Activated CD8-positive, alpha-beta T cell treated with anti-CD3 and anti-CD28 coated beads, Interleukin-2, amount 10 ng/mL, durations not matched to agents 7 days and 5 days (primary cell): ENCODE measurements around the gene GLT8D2. TPM values are rescaled to one million over a fixed set of nuclear protein-coding genes. Genes with fewer than 3 reads are reported as not detected.
"Not testable (repeated sequence)": the region's sequence is repeated elsewhere in the genome, so short reads cannot be mapped to it uniquely, and the experiment has no call there.

Experiments used
- ATAC-seq: fragments of 150-1000 bp; cut with Tn5 transposase; one replicate; pipeline ENCODE4 v1.10.0; 2021; ENCODE audit warnings: moderate library complexity
- CTCF ChIA-PET: fragments of 350-600 bp; sonication (Branson Sonifier 250); formaldehyde crosslinking; loops from one replicate; lab custom pipeline; 2021; ENCODE audit warnings: antibody characterized with exemption; lab: Charles Lee
- POLR2A ChIA-PET: fragments of 350-600 bp; sonication (Branson Sonifier 250); formaldehyde crosslinking; loops from one replicate; lab custom pipeline; 2021; ENCODE audit warnings: antibody characterized with exemption; lab: Charles Lee
- DNase-seq: peaks from one replicate; pipeline ENCODE4 v3.0.0-alpha.2; 2020
- H3K27ac Mint-ChIP-seq: one replicate; pipeline ENCODE4 v1.8.0; 2021; ENCODE audit warnings: mild to moderate bottlenecking, mixed read lengths
- H3K27me3 Mint-ChIP-seq: one replicate; pipeline ENCODE4 v1.8.0; 2021; ENCODE audit warnings: low read depth, mixed read lengths
- H3K36me3 Mint-ChIP-seq: one replicate; pipeline ENCODE4 v1.8.0; 2021; ENCODE audit warnings: low read depth, mixed read lengths
- H3K4me1 Mint-ChIP-seq: one replicate; pipeline ENCODE4 v1.8.0; 2021; ENCODE audit warnings: low read depth, mixed read lengths
- H3K4me3 Mint-ChIP-seq: one replicate; pipeline ENCODE4 v1.8.0; 2021; ENCODE audit warnings: mild to moderate bottlenecking, mixed read lengths
- H3K9me3 Mint-ChIP-seq: one replicate; pipeline ENCODE4 v1.8.0; 2022; ENCODE audit warnings: mixed read lengths; ENCODE audit not compliant: insufficient read depth
- total RNA-seq, 2 experiments: library from RNA; stranded (reverse); gene quantifications; one replicate each; pipeline ENCODE4 v1.2.3, GENCODE V29; 2021

Gene GLT8D2
- total RNA-seq, 2 experiments from 2014 or later, result not detected

GRCh38 chr12:104024348-104024747 lies 25.6 kb downstream of the GLT8D2 start:
- H3K4me1 Mint-ChIP-seq, result no peaks in the 10 kb centered on the region
- peaks cover 35% of the 10 kb centered on the region for H3K27me3 Mint-ChIP-seq
- H3K9me3 Mint-ChIP-seq, result no peaks in the 10 kb centered on the region
- CTCF ChIA-PET, result no interaction called here
- H3K36me3 Mint-ChIP-seq, result no peaks in the 10 kb centered on the region
- H3K27ac Mint-ChIP-seq, result no peak overlapping the region
- ATAC-seq (no peak), DNase-seq (no peak)
- POLR2A ChIA-PET, result no interaction called here
- no peak overlapping the region for H3K4me3 Mint-ChIP-seq

GRCh38 chr12:104023710-104024109 lies 26.3 kb downstream of the GLT8D2 start:
- no peaks in the 10 kb centered on the region for H3K9me3 Mint-ChIP-seq
- ChIA-PET CTCF (no interaction called here), POLR2A (no interaction called here)
- DNase-seq (no peak), ATAC-seq (no peak)
- H3K4me3 Mint-ChIP-seq, result no peak overlapping the region
- H3K27ac Mint-ChIP-seq, result no peak overlapping the region
- H3K27me3 Mint-ChIP-seq, result peaks cover 36% of the 10 kb centered on the region
- H3K4me1 Mint-ChIP-seq, result no peaks in the 10 kb centered on the region
- H3K36me3 Mint-ChIP-seq, result no peaks in the 10 kb centered on the region

- Mint-ChIP-seq H3K27me3 (peaks cover 32% of the 10 kb centered on the region), H3K4me3 (no peak overlapping the region), H3K9me3 (no peaks in the 10 kb centered on the region), H3K36me3 (no peaks in the 10 kb centered on the region), H3K27ac (no peak overlapping the region), H3K4me1 (no peaks in the 10 kb centered on the region)
- ATAC-seq, result no peak
- ChIA-PET POLR2A (no interaction called here), CTCF (no interaction called here)
- DNase-seq, result no peak
Measured at GRCh38 chr12:104022786-104023185, 27.2 kb downstream of the GLT8D2 start.

GRCh38 chr12:104021862-104022261 lies 28.1 kb downstream of the GLT8D2 start:
- H3K27me3 Mint-ChIP-seq, result peaks cover 27% of the 10 kb centered on the region
- H3K9me3 Mint-ChIP-seq, H3K4me3 Mint-ChIP-seq, POLR2A ChIA-PET, ATAC-seq, CTCF ChIA-PET, DNase-seq, H3K27ac Mint-ChIP-seq, H3K4me1 Mint-ChIP-seq, H3K36me3 Mint-ChIP-seq: not testable (repeated sequence)

GRCh38 chr12:104012331-104012730 lies 37.7 kb downstream of the GLT8D2 start:
- Mint-ChIP-seq H3K4me3 (no peak overlapping the region), H3K4me1 (no peaks in the 10 kb centered on the region), H3K9me3 (no peaks in the 10 kb centered on the region), H3K27ac (no peak overlapping the region), H3K36me3 (no peaks in the 10 kb centered on the region), H3K27me3 (peaks cover 17% of the 10 kb centered on the region)
- no peak for DNase-seq
- ChIA-PET POLR2A (no interaction called here), CTCF (no interaction called here)
- no peak for ATAC-seq

GRCh38 chr12:104011253-104011652 lies 38.7 kb downstream of the GLT8D2 start:
- H3K27me3 Mint-ChIP-seq, result peaks cover 26% of the 10 kb centered on the region
- no peaks in the 10 kb centered on the region for H3K4me1 Mint-ChIP-seq
- no peaks in the 10 kb centered on the region for H3K9me3 Mint-ChIP-seq
- ATAC-seq (no peak), DNase-seq (no peak)
- H3K27ac Mint-ChIP-seq, result no peak overlapping the region
- POLR2A ChIA-PET, result no interaction called here
- no peak overlapping the region for H3K4me3 Mint-ChIP-seq
- H3K36me3 Mint-ChIP-seq, result no peaks in the 10 kb centered on the region
- CTCF ChIA-PET, result no interaction called here

- ATAC-seq (no peak), DNase-seq (no peak)
- Mint-ChIP-seq H3K9me3 (no peaks in the 10 kb centered on the region), H3K4me3 (no peak overlapping the region), H3K36me3 (no peaks in the 10 kb centered on the region), H3K4me1 (no peaks in the 10 kb centered on the region), H3K27ac (no peak overlapping the region), H3K27me3 (peaks cover 29% of the 10 kb centered on the region)
- CTCF ChIA-PET, result no interaction called here
- POLR2A ChIA-PET, result no interaction called here
Measured at GRCh38 chr12:104010606-104011169, 39.3 kb downstream of the GLT8D2 start.

- DNase-seq, result no peak
- Mint-ChIP-seq H3K4me3 (no peak overlapping the region), H3K27ac (no peak overlapping the region), H3K27me3 (peaks cover 32% of the 10 kb centered on the region), H3K9me3 (no peaks in the 10 kb centered on the region), H3K4me1 (no peaks in the 10 kb centered on the region), H3K36me3 (no peaks in the 10 kb centered on the region)
- ChIA-PET CTCF (no interaction called here), POLR2A (no interaction called here)
- ATAC-seq, result no peak
Measured at GRCh38 chr12:104010121-104010520, 39.9 kb downstream of the GLT8D2 start.

GRCh38 chr12:104006929-104007328 lies 43.1 kb downstream of the GLT8D2 start:
- no peaks in the 10 kb centered on the region for H3K36me3 Mint-ChIP-seq
- ATAC-seq (no peak), DNase-seq (no peak)
- no peak overlapping the region for H3K4me3 Mint-ChIP-seq
- no peaks in the 10 kb centered on the region for H3K4me1 Mint-ChIP-seq
- CTCF ChIA-PET, result no interaction called here
- H3K27ac Mint-ChIP-seq, result no peak overlapping the region
- POLR2A ChIA-PET, result no interaction called here
- H3K9me3 Mint-ChIP-seq, result no peaks in the 10 kb centered on the region
- peaks cover 40% of the 10 kb centered on the region for H3K27me3 Mint-ChIP-seq

GRCh38 chr12:104003596-104003995 lies 46.4 kb downstream of the GLT8D2 start:
- Mint-ChIP-seq H3K36me3 (no peaks in the 10 kb centered on the region), H3K9me3 (no peaks in the 10 kb centered on the region), H3K27ac (no peak overlapping the region), H3K27me3 (peaks cover 48% of the 10 kb centered on the region), H3K4me3 (no peak overlapping the region), H3K4me1 (no peaks in the 10 kb centered on the region)
- no peak for DNase-seq
- POLR2A ChIA-PET, result no interaction called here
- no peak for ATAC-seq
- CTCF ChIA-PET, result no interaction called here

- no peak overlapping the region for H3K27ac Mint-ChIP-seq
- H3K36me3 Mint-ChIP-seq, result no peaks in the 10 kb centered on the region
- H3K4me1 Mint-ChIP-seq, result no peaks in the 10 kb centered on the region
- peaks cover 46% of the 10 kb centered on the region for H3K27me3 Mint-ChIP-seq
- ChIA-PET POLR2A (no interaction called here), CTCF (no interaction called here)
- DNase-seq (no peak), ATAC-seq (no peak)
- no peak overlapping the region for H3K4me3 Mint-ChIP-seq
- no peaks in the 10 kb centered on the region for H3K9me3 Mint-ChIP-seq
Measured at GRCh38 chr12:104002686-104003085, 47.3 kb downstream of the GLT8D2 start.

- ChIA-PET CTCF (no interaction called here), POLR2A (no interaction called here)
- ATAC-seq (no peak), DNase-seq (no peak)
- Mint-ChIP-seq H3K27ac (no peak overlapping the region), H3K4me1 (no peaks in the 10 kb centered on the region), H3K27me3 (peaks cover 38% of the 10 kb centered on the region), H3K4me3 (no peak overlapping the region), H3K9me3 (no peaks in the 10 kb centered on the region), H3K36me3 (no peaks in the 10 kb centered on the region)
Measured at GRCh38 chr12:104000807-104001434, 49.1 kb downstream of the GLT8D2 start.

- H3K36me3 Mint-ChIP-seq, result no peaks in the 10 kb centered on the region
- no peak overlapping the region for H3K4me3 Mint-ChIP-seq
- DNase-seq (no peak), ATAC-seq (no peak)
- ChIA-PET POLR2A (no interaction called here), CTCF (no interaction called here)
- no peaks in the 10 kb centered on the region for H3K4me1 Mint-ChIP-seq
- H3K27ac Mint-ChIP-seq, result no peak overlapping the region
- peaks cover 48% of the 10 kb centered on the region for H3K27me3 Mint-ChIP-seq
- H3K9me3 Mint-ChIP-seq, result no peaks in the 10 kb centered on the region
Measured at GRCh38 chr12:103998976-103999375, 51.0 kb downstream of the GLT8D2 start.
